GM19397 (cell line): ENCODE data around the gene NHLH2.

Experiments
- ATAC-seq: cut with Tn5 transposase; IDR thresholded peaks from one replicate; pipeline ENCODE4 v1.9.1; 2021; ENCODE audit warnings: mild to moderate bottlenecking, moderate library complexity; ENCODE audit not compliant: unreplicated experiment

Gene NHLH2

DNA sequence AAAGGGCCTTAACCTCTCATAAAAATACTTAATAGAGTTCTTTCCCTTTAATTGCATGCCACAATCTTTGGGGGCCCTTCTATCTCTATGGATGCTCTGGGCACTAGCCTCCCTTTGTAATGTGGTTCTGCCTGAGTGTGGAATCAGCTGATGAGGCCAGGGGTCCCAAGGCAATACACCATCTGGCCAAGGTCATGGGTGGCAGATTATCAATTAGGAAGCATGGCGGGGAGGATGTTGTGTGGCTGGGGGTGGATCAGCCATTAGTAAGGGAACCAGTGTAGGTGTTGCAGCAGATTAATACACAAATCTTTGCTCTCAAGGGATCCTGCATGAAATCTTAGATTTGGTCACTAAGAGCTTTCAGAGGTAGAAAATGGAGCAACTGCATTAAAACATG, 35.3 kb downstream of the NHLH2 start:
- ATAC-seq = no peak

DNA sequence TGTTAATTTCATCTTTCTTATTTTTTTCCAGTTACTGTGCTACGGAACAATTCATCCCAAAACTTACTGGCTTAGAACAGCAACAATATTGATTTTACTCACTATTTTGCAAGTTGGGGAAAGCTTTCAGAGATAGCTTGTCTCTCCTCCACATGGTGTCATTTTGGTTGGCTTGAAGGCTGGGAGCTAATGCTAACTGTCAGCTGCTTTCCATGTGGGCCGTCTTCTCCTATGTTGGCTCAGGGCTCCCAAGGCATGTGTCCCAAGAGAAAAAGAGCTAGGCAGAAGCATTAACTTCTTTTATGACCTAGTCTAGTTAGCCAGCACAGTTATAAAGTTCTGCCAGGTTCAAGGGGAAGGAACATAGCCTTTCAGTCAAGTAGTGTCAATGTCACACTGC, 38.5 kb downstream of the NHLH2 start:
- no peak for ATAC-seq

DNA sequence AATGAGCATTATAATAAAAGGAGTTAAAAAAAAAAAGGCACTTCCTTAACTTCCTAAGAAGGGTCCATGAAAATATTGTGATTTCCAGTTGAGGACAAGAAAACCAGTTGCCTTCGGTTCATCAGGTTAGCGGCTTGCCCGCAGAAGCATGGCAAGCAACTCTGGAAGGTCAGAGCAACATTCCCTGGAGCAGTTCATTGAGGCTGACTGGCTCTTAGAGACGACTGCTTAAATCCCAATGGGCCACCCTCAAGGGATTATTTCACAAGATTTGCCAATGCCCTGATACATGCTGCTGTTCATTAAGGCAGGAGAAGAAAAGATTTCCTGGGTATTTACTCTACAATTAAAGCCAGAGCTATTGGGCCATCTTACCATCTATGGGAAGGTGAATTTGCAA, 43.4 kb downstream of the NHLH2 start:
- no peak for ATAC-seq

DNA sequence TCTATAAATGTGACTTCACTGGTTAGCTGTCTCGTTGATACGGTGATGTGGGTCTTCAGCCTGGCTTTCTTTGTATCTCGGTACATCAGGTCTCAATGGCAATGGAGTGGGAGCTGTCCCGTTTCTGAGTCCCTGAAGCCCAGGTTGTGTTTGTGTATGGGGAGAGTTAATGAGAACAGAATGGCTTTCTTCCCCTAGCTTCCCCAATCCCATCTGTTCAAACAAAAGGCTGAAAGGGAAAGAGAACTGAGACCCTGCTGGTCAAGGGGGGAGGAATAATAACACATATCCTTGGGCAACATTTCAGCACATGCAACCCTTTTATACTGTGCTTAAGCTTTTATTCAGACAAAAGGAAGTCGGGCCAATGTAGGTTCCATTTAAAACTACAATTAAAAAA, 44.0 kb downstream of the NHLH2 start:
- ATAC-seq = no peak

DNA sequence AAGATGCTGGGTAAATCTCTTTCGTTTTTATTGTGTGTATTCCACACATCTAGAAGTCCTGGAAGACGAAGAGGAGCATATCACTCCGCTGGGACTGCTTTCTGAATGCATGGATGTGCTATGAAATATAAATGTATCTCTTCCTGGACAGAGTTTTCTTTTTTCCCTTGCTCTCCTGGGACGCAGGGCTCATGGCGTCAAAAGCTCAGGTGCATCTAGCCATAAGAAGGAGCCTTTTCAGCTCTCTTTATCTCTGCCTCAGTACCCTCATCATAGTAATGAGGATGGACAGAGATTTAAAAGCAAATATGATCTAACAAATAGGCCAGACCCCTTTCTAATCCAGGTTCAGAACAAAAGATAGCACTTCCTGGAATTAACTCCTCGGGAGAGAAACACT, 44.9 kb downstream of the NHLH2 start:
- ATAC-seq = no peak

DNA sequence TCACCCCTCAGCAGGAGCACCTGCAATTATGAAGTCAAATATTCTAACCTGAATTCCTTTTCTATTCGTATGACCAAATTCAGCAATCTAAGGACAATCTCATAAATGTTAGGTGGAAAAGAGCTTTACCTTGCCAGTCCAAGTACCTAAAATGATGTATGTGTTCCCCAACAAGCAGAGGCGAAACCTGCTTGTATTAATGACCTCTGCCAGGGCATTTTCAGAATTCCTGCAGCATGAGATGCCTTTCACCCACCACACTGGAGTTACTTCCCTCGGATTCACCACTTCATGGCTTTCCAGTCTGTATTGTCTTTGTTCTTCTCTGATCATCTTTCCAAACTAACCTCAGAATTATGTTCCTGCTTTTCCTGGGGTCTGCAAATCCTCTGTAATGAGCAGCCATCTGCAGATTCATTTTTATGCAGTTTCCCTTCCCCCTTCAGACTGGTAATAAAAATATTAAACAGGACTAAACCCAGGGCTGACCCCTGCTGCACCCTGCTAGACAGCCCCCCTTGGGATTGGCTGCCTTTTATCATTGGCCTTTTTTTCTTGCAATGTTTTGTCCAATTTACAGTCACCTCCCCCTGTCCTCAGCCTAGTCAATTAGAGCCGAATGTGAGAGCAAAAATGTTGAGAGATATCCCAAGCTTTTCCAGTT, 45.8 kb downstream of the NHLH2 start:
- no peak for ATAC-seq

DNA sequence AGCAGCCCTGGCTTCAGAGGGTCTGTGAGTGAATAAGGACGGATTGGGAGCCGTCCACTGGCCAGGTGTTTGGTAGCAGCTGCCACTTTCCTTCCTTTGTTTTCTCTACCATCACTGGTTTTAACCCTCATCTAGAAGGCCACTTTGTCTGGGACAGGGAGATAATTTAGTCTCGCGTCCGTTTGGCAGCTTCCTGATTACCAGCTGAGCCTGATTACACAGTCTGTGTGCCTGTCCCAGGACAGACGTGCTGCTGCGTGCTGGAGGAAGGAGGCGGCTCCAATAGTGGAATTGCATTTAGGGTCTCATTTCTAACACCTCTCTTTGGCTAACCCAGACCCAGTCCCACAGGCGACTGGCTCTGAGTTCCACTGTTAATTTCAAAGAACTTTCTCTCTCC, 47.8 kb downstream of the NHLH2 start:
- no peak for ATAC-seq

DNA sequence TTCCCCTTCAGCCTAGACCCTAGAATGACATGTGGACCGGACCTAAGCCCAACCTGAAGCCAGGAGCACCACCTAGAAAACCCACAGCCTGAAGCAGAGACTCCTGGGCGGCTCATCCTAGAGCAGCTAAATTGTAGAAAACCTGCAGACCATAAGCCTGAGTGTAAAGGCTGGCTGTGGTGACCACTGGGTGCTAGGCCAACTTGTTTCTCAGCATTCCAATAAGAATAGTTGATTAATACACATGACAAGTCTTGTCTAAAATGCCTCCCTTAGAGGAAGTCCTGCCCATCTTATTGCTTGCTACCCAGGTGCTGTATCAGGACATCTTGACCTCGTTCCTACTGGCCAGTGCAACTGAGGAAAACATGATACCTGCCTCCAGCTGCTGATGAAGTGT, 49.1 kb downstream of the NHLH2 start:
- no peak for ATAC-seq

DNA sequence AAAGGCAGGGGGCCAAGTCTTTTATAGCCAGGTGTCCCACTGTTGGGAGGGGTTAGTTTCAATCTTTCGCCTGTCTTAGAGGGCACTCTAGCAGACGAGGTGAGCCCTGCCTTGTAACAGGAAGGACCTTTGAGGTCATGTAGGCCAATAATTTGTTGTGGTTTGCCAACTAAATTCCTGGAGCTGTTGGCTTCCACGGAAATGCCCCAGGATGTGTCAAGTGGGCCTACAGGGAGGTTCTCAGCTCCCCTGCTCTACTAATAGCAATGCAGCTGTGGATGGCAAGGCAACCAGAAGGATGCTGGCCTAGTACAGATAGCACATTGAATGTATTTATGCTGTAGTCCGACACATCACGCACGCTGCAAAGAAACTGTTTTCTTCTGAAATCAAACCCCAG, 50.1 kb downstream of the NHLH2 start:
- no peak for ATAC-seq

DNA sequence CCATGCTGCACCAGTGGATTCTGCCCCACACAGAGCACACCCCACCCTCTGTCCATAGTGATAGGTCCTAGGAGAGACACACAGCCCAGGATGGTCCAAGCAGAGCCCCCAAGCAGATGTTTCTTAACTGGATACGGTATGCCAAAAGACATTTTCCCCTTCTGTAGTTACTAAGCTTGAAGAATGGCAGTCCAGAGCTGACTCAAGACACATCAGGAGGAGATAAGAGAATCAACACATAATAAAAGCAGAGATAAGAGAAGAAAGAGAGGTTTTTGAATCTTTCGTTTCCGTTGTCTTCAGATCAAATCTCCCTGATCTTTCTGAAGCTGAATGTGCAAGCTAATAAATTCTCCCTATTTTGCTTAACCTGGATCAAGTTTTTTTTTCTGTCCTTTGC, 50.6 kb downstream of the NHLH2 start:
- ATAC-seq = no peak
